Hippocampal formation (tissue), 2 donors: ENCODE results near the gene TJP3.

Experiments used
- DNase-seq, 2 donors: peaks; one replicate each; lab custom pipeline; 2025; lab: John Stamatoyannopoulos, UW

The TJP3 gene

GRCh38 chr19:3710265-3710812 lies 2.2 kb downstream of the TJP3 start:
- DNase-seq = peak in 1 of 2 donors; percentile 15

GRCh38 chr19:3712663-3713611 lies 4.8 kb downstream of the TJP3 start:
- no peak for DNase-seq

GRCh38 chr19:3716147-3716668 lies 8.0 kb downstream of the TJP3 start:
- DNase-seq = no peak

- no peak for DNase-seq
Observed at GRCh38 chr19:3719868-3720267, 11.7 kb downstream of the TJP3 start.

GRCh38 chr19:3720349-3720917 lies 12.2 kb downstream of the TJP3 start:
- DNase-seq = no peak

GRCh38 chr19:3721131-3721886 lies 13.1 kb downstream of the TJP3 start:
- no peak for DNase-seq

- no peak for DNase-seq
Observed at GRCh38 chr19:3721887-3722442, 13.8 kb downstream of the TJP3 start.

- no peak for DNase-seq
Observed at GRCh38 chr19:3722443-3723109, 14.4 kb downstream of the TJP3 start.

- DNase-seq = no peak
Observed at GRCh38 chr19:3723110-3723488, 14.9 kb downstream of the TJP3 start.

GRCh38 chr19:3723883-3724282 lies 15.7 kb downstream of the TJP3 start:
- DNase-seq = no peak

- DNase-seq = no peak
Observed at GRCh38 chr19:3725121-3725520, 16.9 kb downstream of the TJP3 start.

GRCh38 chr19:3725640-3726310 lies 17.6 kb downstream of the TJP3 start:
- DNase-seq = no peak

- DNase-seq = no peak
Observed at GRCh38 chr19:3730457-3730958, 22.3 kb downstream of the TJP3 start.

- DNase-seq = no peak
Observed at GRCh38 chr19:3732108-3732507, 23.9 kb downstream of the TJP3 start.

GRCh38 chr19:3733549-3734309 lies 25.5 kb downstream of the TJP3 start:
- DNase-seq = no peak

GRCh38 chr19:3734310-3734600 lies 26.1 kb downstream of the TJP3 start:
- no peak for DNase-seq

GRCh38 chr19:3736106-3736724 lies 28.0 kb downstream of the TJP3 start:
- DNase-seq = no peak

GRCh38 chr19:3737487-3738205 lies 29.5 kb downstream of the TJP3 start:
- DNase-seq = no peak
